IMR-90 (cell line): ENCODE data around the gene MAPK10. TPM values are rescaled to one million over a fixed set of nuclear protein-coding genes. Genes with fewer than 3 reads are reported as not detected.

Source experiments
- ATAC-seq: fragments of 200-7000 bp; cut with Tn5 transposase; 2 replicates; pipeline ENCODE4 v1.9.1; 2020; ENCODE audit warnings: low read depth, mild to moderate bottlenecking, moderate library complexity
- BruUV-seq: library from RNA; stranded (reverse); fragments of 400-500 nt; replicated peaks from 2 replicates; lab custom pipeline; 2021; lab: Mats Ljungman, UMichigan
- CTCF ChIA-PET: fragments of 300-600 bp; formaldehyde crosslinking; extraction: SDS; loops from one replicate; lab custom pipeline; 2021; ENCODE audit warnings: antibody characterized with exemption; lab: Yijun Ruan, JAX
- POLR2A ChIA-PET: fragments of 300-600 bp; sonication (Branson Sonifier 250); formaldehyde crosslinking; loops from one replicate; lab custom pipeline; 2022; ENCODE audit warnings: antibody characterized with exemption; ENCODE audit not compliant: unreplicated experiment; lab: Charles Lee
- DNase-seq: peaks from one replicate; pipeline ENCODE4 v3.0.0; 2013
- H2AFZ ChIP-seq: replicated peaks from 2 replicates; pipeline ENCODE3; 2013; ENCODE audit warnings: low read length, mild to moderate bottlenecking; ENCODE audit not compliant: poor library complexity
- H2AK5ac ChIP-seq: 2 replicates; pipeline ENCODE4 v1.6.1; 2013; ENCODE audit warnings: low read depth, low read length, inconsistent platforms
- H2AK9ac ChIP-seq: replicated peaks from 2 replicates; pipeline ENCODE3; 2013; ENCODE audit warnings: mild to moderate bottlenecking, low read depth, low read length, moderate library complexity; ENCODE audit not compliant: poor library complexity
- H2BK120ac ChIP-seq: 2 replicates; pipeline ENCODE4 v1.6.1; 2013; ENCODE audit warnings: low read depth, low read length, inconsistent platforms
- H2BK15ac ChIP-seq: 3 replicates; pipeline ENCODE4 v1.6.1; 2013; ENCODE audit warnings: low read depth, low read length, inconsistent platforms
- H2BK20ac ChIP-seq: 2 replicates; pipeline ENCODE4 v1.6.1; 2013; ENCODE audit warnings: low read depth, mild to moderate bottlenecking, inconsistent platforms, low read length, moderate library complexity
- H2BK5ac ChIP-seq: 2 replicates; pipeline ENCODE4 v1.6.1; 2013; ENCODE audit warnings: mild to moderate bottlenecking, low read depth, low read length, inconsistent platforms; ENCODE audit not compliant: poor library complexity, severe bottlenecking
- H3K14ac ChIP-seq: replicated peaks from 2 replicates; pipeline ENCODE4 v1.6.1; 2013; ENCODE audit warnings: low read depth, low read length, inconsistent platforms
- H3K18ac ChIP-seq: 2 replicates; pipeline ENCODE4 v1.6.1; 2013; ENCODE audit warnings: low read depth, low read length, control low read depth
- H3K23ac ChIP-seq: 2 replicates; pipeline ENCODE4 v1.6.1; 2013; ENCODE audit warnings: low read depth, low read length, inconsistent platforms
- H3K27ac ChIP-seq: 2 replicates; pipeline ENCODE4 v1.5.1; 2013; ENCODE audit warnings: mild to moderate bottlenecking, control low read depth, low read length; ENCODE audit not compliant: insufficient read depth
- H3K27me3 ChIP-seq: 2 replicates; pipeline ENCODE4 v1.6.1; 2013; ENCODE audit warnings: low read length; ENCODE audit not compliant: control insufficient read depth, insufficient read depth
- H3K36me3 ChIP-seq: 2 replicates; pipeline ENCODE4 v1.6.1; 2013; ENCODE audit warnings: low read length, mixed read lengths; ENCODE audit not compliant: control insufficient read depth, insufficient read depth
- H3K4ac ChIP-seq: 2 replicates; pipeline ENCODE4 v1.6.1; 2013; ENCODE audit warnings: low read depth, low read length, inconsistent platforms
- H3K4me1 ChIP-seq: 2 replicates; pipeline ENCODE4 v1.6.1; 2013; ENCODE audit warnings: low read length, mixed read lengths; ENCODE audit not compliant: control insufficient read depth, insufficient read depth
- H3K4me2 ChIP-seq: 2 replicates; pipeline ENCODE4 v1.6.1; 2013; ENCODE audit warnings: low read depth, mild to moderate bottlenecking, control low read depth, low read length, moderate library complexity
- H3K4me3 ChIP-seq: 2 replicates; pipeline ENCODE4 v1.5.1; 2013; ENCODE audit warnings: low read depth, mild to moderate bottlenecking, control low read depth, low read length, moderate library complexity; ENCODE audit not compliant: insufficient read depth
- H3K56ac ChIP-seq: 2 replicates; pipeline ENCODE4 v1.6.1; 2013; ENCODE audit warnings: low read length, inconsistent platforms; ENCODE audit not compliant: insufficient read depth; ENCODE audit errors: extremely low read depth
- H3K79me1 ChIP-seq, 2 experiments: 2 replicates each; pipeline ENCODE4 v1.6.1; 2013; ENCODE audit warnings: low read length in 2 of 2, inconsistent platforms in 1 of 2, low read depth in 1 of 2
- H3K9ac ChIP-seq: 2 replicates; pipeline ENCODE4 v1.6.1; 2013; ENCODE audit warnings: low read depth, low read length, control low read depth
- H3K9me1 ChIP-seq: 2 replicates; pipeline ENCODE4 v1.6.1; 2013; ENCODE audit warnings: low read length, inconsistent platforms; ENCODE audit not compliant: insufficient read depth
- H3K9me3 ChIP-seq: 2 replicates; pipeline ENCODE4 v1.6.1; 2013; ENCODE audit warnings: low read length; ENCODE audit not compliant: control insufficient read depth, insufficient read depth
- H4K20me1 ChIP-seq: 2 replicates; pipeline ENCODE4 v1.6.1; 2013; ENCODE audit warnings: low read length, inconsistent platforms; ENCODE audit not compliant: insufficient read depth
- H4K5ac ChIP-seq: 2 replicates; pipeline ENCODE4 v1.6.1; 2013; ENCODE audit warnings: mild to moderate bottlenecking, low read depth, low read length, control low read depth
- H4K8ac ChIP-seq, 2 experiments: 2 replicates each; pipeline ENCODE4 v1.6.1; 2013; ENCODE audit warnings: low read depth in 2 of 2, low read length in 2 of 2, control low read depth in 1 of 2, inconsistent platforms in 1 of 2
- H4K91ac ChIP-seq: 2 replicates; pipeline ENCODE4 v1.6.1; 2013; ENCODE audit warnings: low read depth, low read length, inconsistent platforms; ENCODE audit not compliant: insufficient read depth
- BHLHE40 ChIP-seq: fragments of 150-350 bp; IDR thresholded peaks from 2 replicates; pipeline ENCODE4 v1.6.1; 2016; ENCODE audit warnings: mild to moderate bottlenecking, low read depth, low read length
- MAFK ChIP-seq: IDR thresholded peaks from 2 replicates; pipeline ENCODE4 v1.6.1; 2012; ENCODE audit warnings: low read depth, low read length, improper control_type of control experiment
- MAZ ChIP-seq: IDR thresholded peaks from 2 replicates; pipeline ENCODE4 v1.6.1; 2012; ENCODE audit warnings: low read depth, mild to moderate bottlenecking, low read length, improper control_type of control experiment, moderate library complexity, borderline replicate concordance
- WGBS, 2 experiments: methylation state at CpG; one replicate each; pipeline versions ENCODE4 v1.1.5 to v1.1.7; 2013; ENCODE audit warnings: missing lambda C conversion rate in 2 of 2; ENCODE audit not compliant: insufficient read length in 1 of 2; ENCODE audit errors: extremely low coverage in 2 of 2; 5-methylcytosine and 5-hydroxymethylcytosine counted together
- dilution Hi-C: fragments of 300-500 bp; cut with HindIII; formaldehyde crosslinking; loops from one replicate; pipeline ENCODE4 v1.14.3; 2018; ENCODE audit warnings: low sequenced_read_pairs; ENCODE audit not compliant: unreplicated experiment
- in situ Hi-C: fragments of 300-500 bp; cut with MboI; formaldehyde crosslinking; loops from 3 replicates; pipeline ENCODE4 v1.14.3; 2019; ENCODE audit warnings: low sequenced_read_pairs, inconsistent platforms, mixed read lengths
- intact Hi-C: fragments of 100-400 bp; cut with micrococcal nuclease; formaldehyde crosslinking; loops from 2 replicates; pipeline ENCODE4 v1.10.0; 2022
- polyA plus RNA-seq, 3 experiments: library from polyadenylated mRNA; depleted of rRNA; stranded (reverse); fragments of >200 nt; gene quantifications; 2 replicates each; pipeline ENCODE4 v1.2.3, GENCODE V29; 2012; ENCODE audit warnings: low replicate concordance in 1 of 3
- total RNA-seq: library from RNA; depleted of rRNA; stranded (reverse); fragments of >200 nt; gene quantifications from 2 replicates; pipeline ENCODE4 v1.2.3, GENCODE V29; 2012

Gene MAPK10
- total and polyA plus RNA-seq, 2 of the 4 experiments (the other 2 are of a cell fraction), result 2.8 to 6.5 TPM

DNA sequence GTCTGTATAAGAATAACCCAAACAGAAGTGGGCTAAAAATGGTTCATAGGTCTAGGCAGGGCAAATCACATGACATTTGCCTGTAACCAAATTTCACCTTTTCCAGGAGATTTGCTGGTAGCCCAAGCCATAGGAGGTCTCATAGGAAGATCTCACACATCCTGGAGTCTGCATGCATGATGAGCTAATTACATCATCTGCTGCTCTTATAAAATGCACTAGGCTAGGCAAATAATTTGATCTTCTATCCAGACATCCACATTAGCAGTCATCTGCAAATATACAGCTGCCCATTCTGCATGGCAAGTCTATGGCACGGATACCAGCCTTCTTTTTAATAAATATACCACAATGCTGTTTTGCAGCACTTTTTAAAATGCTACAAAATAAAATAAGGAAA is 87.2 kb downstream of the MAPK10 start:
- no peak overlapping the region for H4K5ac ChIP-seq
- H3K56ac ChIP-seq, result no peak overlapping the region
- no peaks in the 10 kb centered on the region for H3K4me1 ChIP-seq
- H2AFZ ChIP-seq, result no peak overlapping the region
- no peak overlapping the region for H4K91ac ChIP-seq
- no peak overlapping the region for H4K8ac ChIP-seq
- ATAC-seq (no peak), DNase-seq (no peak)
- no peak overlapping the region for H2AK5ac ChIP-seq
- no peak overlapping the region for H3K4ac ChIP-seq
- no peaks in the 10 kb centered on the region for H4K20me1 ChIP-seq
- no peaks in the 10 kb centered on the region for H3K27me3 ChIP-seq
- H3K18ac ChIP-seq, result no peak overlapping the region
- H2BK5ac ChIP-seq, result no peak overlapping the region
- dilution Hi-C loops, result no loop called here
- no peak overlapping the region for H2BK120ac ChIP-seq
- H3K79me1 ChIP-seq, result no peaks in the 10 kb centered on the region
- no peak overlapping the region for H3K4me2 ChIP-seq
- in situ Hi-C loops, result no loop called here
- ChIA-PET POLR2A (no interaction called here), CTCF (interaction anchor here (0.6 kb wide), 1 partner anchor 801 kb away, joined by 3 read pairs; no protein-coding TSS in a partner anchor)
- intact Hi-C loops, result no loop called here
- no peaks in the 10 kb centered on the region for H3K9me1 ChIP-seq
- no peak overlapping the region for H3K23ac ChIP-seq
- no TSS peak for BruUV-seq
- WGBS, 2 experiments, result no CpG with 5 or more reads among the region's 1 CpG
- H3K9ac ChIP-seq, result no peak overlapping the region
- H3K36me3 ChIP-seq, result no peaks in the 10 kb centered on the region
- no peak overlapping the region for H2BK20ac ChIP-seq
- no peak overlapping the region for H2BK15ac ChIP-seq
- TF ChIP-seq MAFK (no peak), MAZ (no peak), BHLHE40 (no peak)
- no peak overlapping the region for H2AK9ac ChIP-seq
- H3K14ac ChIP-seq, result no peak overlapping the region
- H3K4me3 ChIP-seq, result no peak overlapping the region
- H3K27ac ChIP-seq, result no peak overlapping the region
- no peaks in the 10 kb centered on the region for H3K9me3 ChIP-seq
